Esophagus muscularis mucosa (tissue), 3 donors: Measurements from ENCODE around the gene USP17L29.
"Not testable (repeated sequence)": the region's sequence is repeated elsewhere in the genome, so short reads cannot be mapped to it uniquely, and the experiment has no call there.

Experiments
- POLR2A ChIP-seq: fragments of 450-650 bp; IDR thresholded peaks from one replicate; pipeline ENCODE4 v1.6.1; 2017; ENCODE audit warnings: antibody characterized with exemption, moderate library complexity, mild to moderate bottlenecking, low read depth
- TF ChIP-seq, protein P1 (sequence below), 3 experiments: fragments of 200-600 bp in 2 of 3; fragments of 450-650 bp in 1 of 3; sonication (generic) in 2 of 3; IDR thresholded peaks; one replicate each; pipeline ENCODE4 v1.5.1; 2017 to 2019; ENCODE audit warnings: antibody characterized with exemption in 3 of 3, mild to moderate bottlenecking in 2 of 3, moderate library complexity in 1 of 3

DNA sequence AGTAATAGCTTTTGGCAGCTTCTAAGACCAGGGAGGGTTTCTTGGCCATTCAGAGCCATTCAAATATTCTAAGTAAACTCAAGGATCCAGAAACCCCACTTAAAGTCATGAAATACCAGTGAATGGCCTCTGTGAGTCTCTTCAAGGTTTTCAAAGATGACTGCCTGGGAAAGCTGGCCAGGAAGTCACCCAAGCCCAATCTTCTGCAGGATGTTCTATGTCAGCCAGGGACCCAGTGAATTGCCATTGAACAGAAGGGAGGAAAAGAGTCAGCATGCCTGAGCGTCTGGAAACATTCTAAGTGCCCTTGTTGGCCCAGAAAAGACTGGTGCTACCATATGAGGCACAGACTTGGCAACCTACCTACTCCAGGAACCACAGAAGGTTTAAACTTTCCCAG is 26.4 kb downstream of the USP17L29 start:
- TF ChIP-seq, protein P1, sequence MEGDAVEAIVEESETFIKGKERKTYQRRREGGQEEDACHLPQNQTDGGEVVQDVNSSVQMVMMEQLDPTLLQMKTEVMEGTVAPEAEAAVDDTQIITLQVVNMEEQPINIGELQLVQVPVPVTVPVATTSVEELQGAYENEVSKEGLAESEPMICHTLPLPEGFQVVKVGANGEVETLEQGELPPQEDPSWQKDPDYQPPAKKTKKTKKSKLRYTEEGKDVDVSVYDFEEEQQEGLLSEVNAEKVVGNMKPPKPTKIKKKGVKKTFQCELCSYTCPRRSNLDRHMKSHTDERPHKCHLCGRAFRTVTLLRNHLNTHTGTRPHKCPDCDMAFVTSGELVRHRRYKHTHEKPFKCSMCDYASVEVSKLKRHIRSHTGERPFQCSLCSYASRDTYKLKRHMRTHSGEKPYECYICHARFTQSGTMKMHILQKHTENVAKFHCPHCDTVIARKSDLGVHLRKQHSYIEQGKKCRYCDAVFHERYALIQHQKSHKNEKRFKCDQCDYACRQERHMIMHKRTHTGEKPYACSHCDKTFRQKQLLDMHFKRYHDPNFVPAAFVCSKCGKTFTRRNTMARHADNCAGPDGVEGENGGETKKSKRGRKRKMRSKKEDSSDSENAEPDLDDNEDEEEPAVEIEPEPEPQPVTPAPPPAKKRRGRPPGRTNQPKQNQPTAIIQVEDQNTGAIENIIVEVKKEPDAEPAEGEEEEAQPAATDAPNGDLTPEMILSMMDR (IDR thresholded peaks at IDR 0.05), result not testable (repeated sequence)
- not testable (repeated sequence) for TF ChIP-seq POLR2A
